NK-92 (cell line): ENCODE data around the gene PLB1.

Experiments
- DNase-seq: peaks from one replicate; lab custom pipeline; 2025; ENCODE audit not compliant: unreplicated experiment; lab: John Stamatoyannopoulos, UW

PLB1 gene

GRCh38 chr2:28639836-28640235 is 144.0 kb downstream of the PLB1 start:
- no peak for DNase-seq

GRCh38 chr2:28640260-28640907 is 144.5 kb downstream of the PLB1 start:
- DNase-seq = no peak

- DNase-seq = no peak
These were observed 145.0 kb downstream of the PLB1 start for GRCh38 chr2:28640908-28641300.

GRCh38 chr2:28642796-28643195 is 146.9 kb downstream of the PLB1 start:
- DNase-seq = no peak

- DNase-seq = no peak
These were observed 147.5 kb downstream of the PLB1 start for GRCh38 chr2:28643327-28643726.

GRCh38 chr2:28643911-28644334 is 148.1 kb downstream of the PLB1 start:
- DNase-seq = no peak

- no peak for DNase-seq
These were observed 148.9 kb downstream of the PLB1 start for GRCh38 chr2:28644760-28645159.

- DNase-seq = no peak
These were observed 149.7 kb downstream of the PLB1 start for GRCh38 chr2:28645553-28645952.

- no peak for DNase-seq
These were observed 151.8 kb downstream of the PLB1 start for GRCh38 chr2:28647682-28648081.

- DNase-seq = no peak
These were observed 152.3 kb downstream of the PLB1 start for GRCh38 chr2:28648147-28648546.

GRCh38 chr2:28648671-28649395 is 153.0 kb downstream of the PLB1 start:
- no peak for DNase-seq

- no peak for DNase-seq
These were observed 153.8 kb downstream of the PLB1 start for GRCh38 chr2:28649481-28650265.

GRCh38 chr2:28650266-28650584 is 154.4 kb downstream of the PLB1 start:
- DNase-seq = no peak

- DNase-seq = no peak
These were observed 156.4 kb downstream of the PLB1 start for GRCh38 chr2:28652217-28652616.

- DNase-seq = no peak
These were observed 158.2 kb downstream of the PLB1 start for GRCh38 chr2:28653892-28654662.

- DNase-seq = no peak
These were observed 158.9 kb downstream of the PLB1 start for GRCh38 chr2:28654663-28655320.

- DNase-seq = no peak
These were observed 161.2 kb downstream of the PLB1 start for GRCh38 chr2:28656937-28657615.

- no peak for DNase-seq
These were observed 162.5 kb downstream of the PLB1 start for GRCh38 chr2:28658369-28658768.

- no peak for DNase-seq
These were observed 163.3 kb downstream of the PLB1 start for GRCh38 chr2:28659127-28659526.

- DNase-seq = no peak
These were observed 165.7 kb downstream of the PLB1 start for GRCh38 chr2:28661589-28662001.
